Epithelial cell of proximal tubule (primary cell): Measurements from ENCODE around the gene EGFL6. TPM values are rescaled to one million over a fixed set of nuclear protein-coding genes. Genes with fewer than 3 reads are reported as not detected.

Experiments
- DNase-seq: peaks from one replicate; pipeline ENCODE4 v3.0.0-alpha.2; 2011; ENCODE audit warnings: low read depth
- H3K4me3 ChIP-seq: 2 replicates; pipeline ENCODE4 v1.5.1; 2011; ENCODE audit warnings: low read depth, mild to moderate bottlenecking, low read length
- total RNA-seq: library from RNA; depleted of rRNA; stranded (reverse); fragments of >200 nt; gene quantifications from 2 replicates; pipeline ENCODE4 v1.2.3, GENCODE V29; 2015
- TF ChIP-seq, protein P1 (sequence below): conservative IDR thresholded peaks from 2 replicates; pipeline ENCODE4 v1.5.1; 2012; ENCODE audit warnings: low read depth, mild to moderate bottlenecking, low read length

The EGFL6 gene
- total RNA-seq, 1 donor from 2014 or later: not detected

DNA sequence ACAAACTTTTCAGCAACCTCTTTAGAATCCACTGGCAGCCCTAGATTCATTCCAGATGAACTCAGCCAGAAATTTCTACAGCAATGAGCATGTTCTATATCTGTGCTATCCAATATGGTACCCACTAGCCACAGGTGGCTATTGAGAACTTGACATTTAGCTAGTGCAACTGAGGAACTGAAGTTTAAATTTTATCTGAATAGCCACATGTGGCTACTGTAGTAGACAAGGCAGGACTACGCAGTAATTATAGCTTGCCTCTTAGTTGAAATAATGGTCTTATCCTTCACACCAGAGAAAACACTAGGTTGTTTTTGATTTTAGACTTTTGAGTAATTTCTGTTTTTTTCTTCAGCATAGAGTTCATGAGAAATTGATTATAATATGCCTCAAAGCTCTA is 80.9 kb downstream of the EGFL6 start:
- DNase-seq: no peak
- no peak overlapping the region for H3K4me3 ChIP-seq
- TF ChIP-seq, protein P1, sequence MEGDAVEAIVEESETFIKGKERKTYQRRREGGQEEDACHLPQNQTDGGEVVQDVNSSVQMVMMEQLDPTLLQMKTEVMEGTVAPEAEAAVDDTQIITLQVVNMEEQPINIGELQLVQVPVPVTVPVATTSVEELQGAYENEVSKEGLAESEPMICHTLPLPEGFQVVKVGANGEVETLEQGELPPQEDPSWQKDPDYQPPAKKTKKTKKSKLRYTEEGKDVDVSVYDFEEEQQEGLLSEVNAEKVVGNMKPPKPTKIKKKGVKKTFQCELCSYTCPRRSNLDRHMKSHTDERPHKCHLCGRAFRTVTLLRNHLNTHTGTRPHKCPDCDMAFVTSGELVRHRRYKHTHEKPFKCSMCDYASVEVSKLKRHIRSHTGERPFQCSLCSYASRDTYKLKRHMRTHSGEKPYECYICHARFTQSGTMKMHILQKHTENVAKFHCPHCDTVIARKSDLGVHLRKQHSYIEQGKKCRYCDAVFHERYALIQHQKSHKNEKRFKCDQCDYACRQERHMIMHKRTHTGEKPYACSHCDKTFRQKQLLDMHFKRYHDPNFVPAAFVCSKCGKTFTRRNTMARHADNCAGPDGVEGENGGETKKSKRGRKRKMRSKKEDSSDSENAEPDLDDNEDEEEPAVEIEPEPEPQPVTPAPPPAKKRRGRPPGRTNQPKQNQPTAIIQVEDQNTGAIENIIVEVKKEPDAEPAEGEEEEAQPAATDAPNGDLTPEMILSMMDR: no peak

DNA sequence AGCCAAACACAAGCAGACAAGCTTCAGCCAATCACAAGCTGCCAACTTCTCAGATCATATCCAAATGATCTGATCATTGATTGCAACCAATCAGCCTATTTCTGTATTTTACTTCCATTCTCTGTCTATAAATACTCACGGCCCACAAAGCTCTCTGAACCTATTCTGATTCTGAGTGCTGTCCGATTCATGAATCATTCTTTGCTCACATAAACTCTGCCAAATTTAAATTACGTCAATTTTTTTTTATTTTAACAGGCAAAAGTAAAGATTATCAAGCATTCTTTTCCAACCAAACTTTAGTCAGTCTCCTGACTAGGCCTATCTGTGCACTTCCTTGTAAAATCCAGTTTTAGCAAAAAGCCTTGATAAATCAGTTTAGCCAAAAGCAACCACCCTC is 81.7 kb downstream of the EGFL6 start:
- no peak for DNase-seq
- TF ChIP-seq, protein P1: no peak
- H3K4me3 ChIP-seq: no peak overlapping the region

DNA sequence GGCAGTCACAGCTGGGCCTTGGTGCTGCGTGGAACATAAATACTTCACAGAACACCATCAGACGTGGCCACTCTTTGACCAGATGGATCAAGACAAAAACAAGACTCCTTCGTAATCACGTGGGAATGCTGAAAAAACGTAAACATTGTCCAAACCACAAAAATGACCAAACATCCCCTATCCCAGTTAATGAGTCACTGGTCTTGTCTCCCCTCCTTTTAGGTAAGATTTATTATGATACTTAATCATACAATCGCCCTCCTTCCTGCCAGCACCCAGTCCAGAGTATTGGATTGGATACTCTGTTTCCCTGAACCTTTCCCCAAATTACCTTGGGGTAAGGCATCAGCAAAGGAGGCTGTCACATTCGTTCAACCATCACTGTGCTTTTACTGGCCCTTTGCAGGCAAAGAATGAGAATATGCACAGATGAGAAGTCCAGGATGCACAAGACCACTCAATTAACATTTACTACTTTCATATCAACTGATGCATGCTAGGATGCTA is 82.9 kb downstream of the EGFL6 start:
- TF ChIP-seq, protein P1: no peak
- H3K4me3 ChIP-seq: peak overlapping the region; percentile 62
- no peak for DNase-seq

DNA sequence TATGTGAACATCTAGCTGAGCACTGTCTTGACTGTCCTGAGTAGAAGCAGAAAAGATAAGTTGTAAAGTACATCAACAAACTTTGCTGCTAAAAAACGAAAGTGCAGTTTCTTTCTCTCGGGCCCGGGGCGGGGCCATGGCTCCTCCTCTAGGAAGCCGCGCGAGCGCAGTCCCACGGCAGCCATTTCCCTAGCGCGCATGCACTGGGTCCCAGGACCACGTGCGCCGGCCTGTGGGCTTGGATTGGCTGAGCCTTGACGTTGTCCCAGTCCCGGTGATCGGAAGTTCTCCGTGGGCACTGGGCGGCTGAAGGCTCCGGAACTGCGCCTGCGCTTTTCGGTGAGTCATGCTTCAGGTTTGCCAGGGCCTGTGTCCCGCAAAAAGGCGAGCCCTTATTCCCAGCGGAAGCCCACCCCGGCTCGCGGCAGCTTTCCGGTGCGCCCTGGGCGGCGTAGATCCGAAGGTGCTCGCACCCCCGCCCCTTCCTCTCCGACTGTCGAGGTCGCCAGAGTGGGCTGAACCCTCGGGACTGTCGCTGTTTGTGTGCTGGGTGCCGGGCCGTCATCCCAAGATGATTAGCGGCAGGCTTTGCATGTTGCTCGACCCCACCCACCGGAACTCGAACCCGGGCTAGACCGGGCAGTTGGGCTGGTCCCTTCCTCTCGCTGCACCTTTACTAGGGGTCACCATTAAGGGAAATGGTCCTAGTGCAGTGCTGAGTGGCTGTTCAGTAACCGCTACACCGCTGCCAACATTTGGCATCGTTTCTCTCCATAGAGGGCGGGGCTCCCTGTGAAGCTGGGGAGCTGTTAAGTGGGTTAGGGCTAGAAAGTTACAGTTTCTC is 83.7 kb downstream of the EGFL6 start, which contains the start of gene TCEANC:
TCEANC (plus strand) TSS at position 292 of the 844 bp plus-strand sequence. CDS start 9,368 bp downstream, outside the sequence.
- DNase-seq: peak; percentile 49
- H3K4me3 ChIP-seq: peak within 1 kb of the TSS; percentile 68
- TF ChIP-seq, protein P1: no peak

DNA sequence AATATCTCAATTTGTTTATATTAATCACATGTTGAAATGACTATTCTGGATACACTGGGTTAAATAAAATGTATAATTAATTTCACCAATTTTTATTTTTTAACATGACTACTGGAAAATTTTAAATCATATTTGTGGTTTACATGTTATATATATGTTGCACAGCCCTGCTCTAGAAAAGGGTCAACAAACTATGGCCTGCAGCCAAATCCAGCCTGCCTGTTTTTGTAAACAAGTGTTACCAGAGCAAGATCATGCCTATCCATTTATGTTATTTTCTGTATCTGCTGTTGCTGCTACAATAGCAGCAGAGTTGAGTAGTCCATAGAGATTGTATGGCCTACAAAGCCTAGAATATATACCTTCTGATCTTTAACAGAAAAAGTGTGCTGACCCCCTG is 84.7 kb downstream of the EGFL6 start:
- TF ChIP-seq, protein P1: no peak
- peak overlapping the region; percentile 68 for H3K4me3 ChIP-seq
- no peak for DNase-seq

DNA sequence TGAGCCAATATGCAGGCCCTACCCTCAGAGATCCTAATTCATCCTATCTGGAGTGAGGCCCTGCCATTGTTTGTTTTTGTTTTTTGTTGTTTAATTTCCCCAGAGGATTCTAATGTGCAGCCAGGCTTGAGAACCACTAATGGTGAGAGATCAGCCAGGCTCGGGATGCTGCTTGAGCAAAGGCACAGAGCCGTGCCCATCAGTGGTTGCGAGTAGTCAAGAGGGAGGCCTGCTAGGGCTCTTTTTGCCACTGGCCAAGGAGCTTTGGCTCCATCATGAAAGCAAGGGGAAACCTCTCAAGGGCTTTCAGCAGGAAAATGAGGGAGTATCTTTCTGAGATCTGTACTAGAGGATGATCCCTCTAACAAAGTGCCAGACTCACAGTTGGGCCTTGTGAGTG is 86.3 kb downstream of the EGFL6 start:
- no peak overlapping the region for H3K4me3 ChIP-seq
- DNase-seq: no peak
- TF ChIP-seq, protein P1: no peak
